ENCODE data around the gene FBXW8.

The FBXW8 gene

DNA sequence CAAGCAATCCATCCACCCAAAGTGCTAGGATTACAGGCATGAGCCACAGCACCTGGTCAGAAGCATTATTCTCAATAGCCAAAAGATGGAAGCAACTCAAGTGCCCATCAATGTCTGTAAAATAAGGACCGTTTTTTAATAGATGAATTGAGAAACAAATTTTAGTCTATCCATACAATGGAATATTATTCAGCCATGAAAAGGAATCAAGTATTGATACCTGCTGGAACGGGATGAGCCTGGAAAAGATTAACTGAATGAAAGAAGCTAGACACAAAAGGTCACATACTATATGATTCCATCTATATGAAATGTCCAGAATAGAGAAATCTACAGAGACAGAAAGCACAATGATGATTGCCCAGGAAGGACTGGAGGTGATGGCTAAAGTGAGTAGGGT is 9.1 kb upstream of the FBXW8 start:
- DNase-seq (ENCODE audit: extremely low read depth, low read depth) = no peak
- no peak for TF ChIP-seq CTCF (IDR thresholded peaks at IDR 0.05; ENCODE audit: low read depth, low read length)

DNA sequence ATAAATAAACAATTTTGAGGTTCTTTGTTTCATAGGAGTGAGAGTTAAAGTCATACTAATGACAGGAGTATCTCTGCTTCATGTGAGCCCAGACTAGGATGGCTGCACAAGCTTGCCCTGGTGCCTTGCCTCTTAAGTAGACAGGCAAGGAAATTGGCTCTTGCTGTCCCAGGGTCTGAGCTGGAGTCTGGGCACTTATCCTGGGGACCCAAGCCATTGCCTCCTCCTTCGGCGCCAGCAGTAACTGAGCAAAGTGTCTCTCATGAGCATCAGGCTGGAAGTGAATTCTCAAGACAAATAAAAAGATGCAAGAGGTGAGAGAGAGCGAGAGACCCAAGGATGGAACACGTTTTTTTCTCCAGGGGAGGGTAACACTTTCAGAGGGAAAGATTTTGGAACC is 6.9 kb upstream of the FBXW8 start:
- no peak for TF ChIP-seq CTCF (IDR thresholded peaks at IDR 0.05; ENCODE audit: low read depth, low read length)
- no peak for DNase-seq (ENCODE audit: extremely low read depth, low read depth)

DNA sequence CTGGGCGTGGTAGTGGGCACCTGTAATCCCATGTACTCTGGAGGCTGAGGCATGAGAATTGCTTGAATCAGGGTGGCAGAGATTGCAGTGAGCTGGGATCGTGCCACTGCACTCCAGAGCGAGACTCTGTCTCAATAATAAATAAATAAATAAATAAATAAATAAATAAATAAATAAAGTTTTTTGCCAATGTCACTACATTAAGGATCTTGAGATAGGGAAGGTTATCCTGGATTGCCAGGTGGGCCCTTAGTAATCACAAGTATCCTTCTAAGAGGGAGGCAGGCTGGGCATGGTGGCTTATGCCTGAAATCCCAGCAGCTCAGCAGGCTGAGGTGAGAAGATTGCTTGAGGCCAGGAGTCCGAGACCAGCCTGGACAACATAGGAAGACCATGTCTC is 4.5 kb upstream of the FBXW8 start:
- DNase-seq (ENCODE audit: extremely low read depth, low read depth) = no peak
- no peak for TF ChIP-seq CTCF (IDR thresholded peaks at IDR 0.05; ENCODE audit: low read depth, low read length)

DNA sequence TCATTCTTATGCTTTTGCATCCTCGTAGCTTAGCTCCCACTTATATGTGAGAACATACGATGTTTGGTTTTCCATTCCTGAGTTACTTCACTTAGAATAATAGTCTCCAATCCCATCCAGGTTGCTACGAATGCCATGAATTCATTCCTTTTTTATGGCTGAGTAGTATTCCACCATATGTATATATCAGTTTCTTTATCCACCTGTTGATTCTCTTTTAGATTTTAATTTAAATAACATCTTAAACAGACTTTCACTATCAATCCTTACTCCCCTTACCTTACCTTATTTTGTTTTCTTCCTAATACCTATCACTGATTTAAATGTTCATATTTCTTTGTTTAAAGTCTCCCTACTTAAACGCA is 488 bp upstream of the FBXW8 start:
- no peak for TF ChIP-seq CTCF (IDR thresholded peaks at IDR 0.05; ENCODE audit: low read depth, low read length)
- DNase-seq (ENCODE audit: extremely low read depth, low read depth) = no peak

DNA sequence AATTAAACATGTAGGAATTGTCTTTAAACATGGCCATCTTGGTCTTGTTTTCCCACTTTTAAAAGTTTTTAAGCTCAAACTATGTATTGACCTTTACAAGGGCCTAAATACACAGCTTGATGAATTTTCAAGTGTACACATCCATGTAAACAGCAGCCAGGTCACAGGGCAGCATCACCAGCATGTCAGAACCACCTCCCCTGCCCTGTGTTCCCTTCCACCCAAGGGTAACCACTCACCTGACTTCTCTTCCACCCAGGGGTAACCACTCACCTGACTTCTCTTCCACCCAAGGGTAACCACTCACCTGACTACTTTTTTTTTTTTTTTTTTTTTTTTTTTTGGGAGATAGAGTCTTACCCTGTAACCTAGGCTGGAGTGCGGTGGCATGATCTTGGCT is 4.6 kb downstream of the FBXW8 start:
- TF ChIP-seq CTCF (IDR thresholded peaks at IDR 0.05; ENCODE audit: low read depth, low read length) = no peak
- no peak for DNase-seq (ENCODE audit: extremely low read depth, low read depth)

DNA sequence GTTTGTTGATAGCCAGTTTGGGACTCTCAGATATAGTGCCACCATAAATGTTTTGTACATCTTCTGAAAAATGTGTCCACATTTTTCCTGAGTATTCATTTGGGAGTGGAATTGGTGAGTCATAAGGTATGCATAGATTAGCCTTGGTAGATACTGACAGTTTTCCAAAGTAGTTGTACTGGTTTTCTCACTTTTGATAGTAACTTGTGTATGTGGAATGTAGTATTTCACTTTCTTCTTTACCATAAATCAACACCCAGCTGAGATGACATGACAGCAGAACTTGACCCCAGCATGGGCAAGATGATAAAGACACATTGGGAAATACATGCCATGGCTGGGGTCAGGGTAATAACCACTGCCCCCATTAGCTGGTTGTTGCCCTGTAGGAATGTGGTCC is 5.4 kb downstream of the FBXW8 start:
- DNase-seq (ENCODE audit: extremely low read depth, low read depth) = no peak
- TF ChIP-seq CTCF (IDR thresholded peaks at IDR 0.05; ENCODE audit: low read depth, low read length) = no peak

- peak; percentile 29 for DNase-seq (ENCODE audit: extremely low read depth, low read depth)
- peak; percentile 14; the same call in 1 of the 2 replicates for TF ChIP-seq CTCF (IDR thresholded peaks at IDR 0.05; ENCODE audit: low read depth, low read length)
These were observed 6.0 kb downstream of the FBXW8 start for GRCh38 chr12:116916714-116917114.
